Liver (tissue), 9 donors: ENCODE data around the gene DHRS12. TPM values are rescaled to one million over a fixed set of nuclear protein-coding genes. Genes with fewer than 3 reads are reported as not detected.

Experiments
- DNase-seq: peaks from one replicate; pipeline ENCODE4 v3.0.0-alpha.2; 2017; ENCODE audit warnings: low spot score
- H3K27ac ChIP-seq, 2 donors: one replicate each; pipeline ENCODE4 v1.7.0; 2013; ENCODE audit warnings: inconsistent platforms in 2 of 2, low read length in 2 of 2, control low read depth in 1 of 2, low read depth in 1 of 2, mild to moderate bottlenecking in 1 of 2
- H3K27me3 ChIP-seq, 4 donors: one replicate each; pipeline versions ENCODE4 v1.6.1 to v1.7.0; 2013; ENCODE audit warnings: low read length in 3 of 4, inconsistent platforms in 1 of 4, mild to moderate bottlenecking in 1 of 4, moderate library complexity in 1 of 4; ENCODE audit not compliant: control insufficient read depth in 4 of 4, insufficient read depth in 4 of 4
- H3K36me3 ChIP-seq, 4 donors: one replicate each; pipeline versions ENCODE4 v1.6.1 to v1.7.0; 2013; ENCODE audit warnings: low read length in 3 of 4, mild to moderate bottlenecking in 3 of 4, low read depth in 1 of 4, moderate library complexity in 1 of 4; ENCODE audit not compliant: control insufficient read depth in 4 of 4, insufficient read depth in 3 of 4
- H3K4me1 ChIP-seq, 4 donors: one replicate each; pipeline versions ENCODE4 v1.6.1 to v1.7.0; 2013; ENCODE audit warnings: low read length in 3 of 4, mild to moderate bottlenecking in 3 of 4, moderate library complexity in 1 of 4; ENCODE audit not compliant: control insufficient read depth in 4 of 4, insufficient read depth in 4 of 4
- H3K4me3 ChIP-seq, 3 donors: one replicate each; pipeline versions ENCODE4 v1.6.1 to v1.7.0; 2013; ENCODE audit warnings: low read length in 3 of 3, control low read depth in 1 of 3, low read depth in 1 of 3, mild to moderate bottlenecking in 1 of 3
- H3K9ac ChIP-seq, 2 donors: one replicate each; pipeline ENCODE4 v1.7.0; 2013; ENCODE audit warnings: low read length in 2 of 2, mild to moderate bottlenecking in 2 of 2, moderate library complexity in 2 of 2, control low read depth in 1 of 2, low read depth in 1 of 2
- H3K9me3 ChIP-seq, 4 donors: one replicate each; pipeline versions ENCODE4 v1.6.1 to v1.7.0; 2013; ENCODE audit warnings: low read length in 3 of 4; ENCODE audit not compliant: control insufficient read depth in 4 of 4
- EGR1 ChIP-seq, 2 donors: IDR thresholded peaks; 2 replicates each; pipeline ENCODE4 v1.6.1; 2016 to 2018; ENCODE audit warnings: antibody characterized with exemption in 2 of 2, low read depth in 2 of 2
- FOXA1 ChIP-seq: IDR thresholded peaks from 2 replicates; pipeline ENCODE4 v1.6.1; 2016; ENCODE audit warnings: antibody characterized with exemption
- FOXA2 ChIP-seq: IDR thresholded peaks from 2 replicates; pipeline ENCODE4 v1.6.1; 2016; ENCODE audit warnings: antibody characterized with exemption
- GABPA ChIP-seq, 2 donors: IDR thresholded peaks in 1 of 2; conservative IDR thresholded peaks in 1 of 2; 2 replicates each; pipeline ENCODE4 v1.6.1; 2016; ENCODE audit warnings: antibody characterized with exemption in 2 of 2, mild to moderate bottlenecking in 1 of 2, moderate library complexity in 1 of 2
- HNF4A ChIP-seq, 2 donors: conservative IDR thresholded peaks; 2 replicates each; pipeline ENCODE4 v1.6.1; 2016; ENCODE audit warnings: antibody characterized with exemption in 2 of 2, mild to moderate bottlenecking in 2 of 2
- HNF4G ChIP-seq: IDR thresholded peaks from 2 replicates; pipeline ENCODE4 v1.6.1; 2016; ENCODE audit warnings: antibody characterized with exemption
- JUND ChIP-seq, 2 donors: IDR thresholded peaks; 2 replicates each; pipeline ENCODE4 v1.6.1; 2016; ENCODE audit warnings: antibody characterized with exemption in 2 of 2
- NR2F2 ChIP-seq: IDR thresholded peaks from 2 replicates; pipeline ENCODE4 v1.6.1; 2016; ENCODE audit warnings: antibody characterized with exemption
- RAD21 ChIP-seq, 2 donors: IDR thresholded peaks; 2 replicates each; pipeline ENCODE4 v1.6.1; 2016; ENCODE audit warnings: antibody characterized with exemption in 2 of 2, mild to moderate bottlenecking in 2 of 2
- RXRA ChIP-seq, 2 donors: IDR thresholded peaks; 2 replicates each; pipeline ENCODE4 v1.6.1; 2017 to 2018; ENCODE audit warnings: antibody characterized with exemption in 2 of 2, mild to moderate bottlenecking in 1 of 2
- SP1 ChIP-seq: IDR thresholded peaks from 2 replicates; pipeline ENCODE4 v1.6.1; 2018; ENCODE audit warnings: antibody characterized with exemption, mild to moderate bottlenecking
- TAF1 ChIP-seq: conservative IDR thresholded peaks from 2 replicates; pipeline ENCODE4 v1.6.1; 2016; ENCODE audit warnings: antibody characterized with exemption, mild to moderate bottlenecking
- YY1 ChIP-seq: IDR thresholded peaks from 2 replicates; pipeline ENCODE4 v1.6.1; 2016; ENCODE audit warnings: antibody characterized with exemption, mild to moderate bottlenecking
- WGBS: extraction: QIAGEN DNeasy Blood & Tissue Kit; methylation state at CpG from one replicate; pipeline ENCODE4 v1.1.7; 2013; 5-methylcytosine and 5-hydroxymethylcytosine counted together
- polyA plus RNA-seq, 2 donors: library from polyadenylated mRNA; stranded (reverse) in 1 of 2; unstranded in 1 of 2; fragments of 200-250 nt in 1 of 2; fragments of >200 nt in 1 of 2; fragmentation: Nextera tagmentation in 1 of 2; extraction: Ambion mirVana in 1 of 2; gene quantifications; one replicate each; pipeline versions ENCODE4 v1.2.1 to v1.2.3, GENCODE V29; 2013 to 2015
- total RNA-seq, 2 donors: library from RNA; depleted of rRNA; stranded (reverse); fragments of >200 nt; gene quantifications; one replicate each; pipeline ENCODE4 v1.2.3, GENCODE V29; 2014
- TF ChIP-seq, protein P1 (sequence below): fragments of 150-350 bp; IDR thresholded peaks from 2 replicates; pipeline ENCODE4 v1.5.1; 2017; ENCODE audit warnings: improper control_type of control experiment, low read depth, low read length; ENCODE audit not compliant: missing input control
- TF ChIP-seq, protein P2 (sequence below): IDR thresholded peaks from 2 replicates; pipeline ENCODE4 v1.6.1; 2016; ENCODE audit warnings: antibody characterized with exemption
- TF ChIP-seq, protein P3 (sequence below): IDR thresholded peaks from 2 replicates; pipeline ENCODE4 v1.6.1; 2016; ENCODE audit warnings: antibody characterized with exemption, mild to moderate bottlenecking
- TF ChIP-seq, protein P4 (sequence below): IDR thresholded peaks from 2 replicates; pipeline ENCODE4 v1.6.1; 2016; ENCODE audit warnings: antibody characterized with exemption
- TF ChIP-seq, protein P5 (sequence below): IDR thresholded peaks from 2 replicates; pipeline ENCODE4 v1.6.1; 2016; ENCODE audit warnings: antibody characterized with exemption
- donor health status: healthy.
- donor health status: healthy.
- donor health status: healthy.
- donor health status: healthy.
- donor health status: healthy.

The DHRS12 gene
- total and polyA plus RNA-seq, 4 donors, result 6.5 to 15.5 (median 9.3) TPM

DNA sequence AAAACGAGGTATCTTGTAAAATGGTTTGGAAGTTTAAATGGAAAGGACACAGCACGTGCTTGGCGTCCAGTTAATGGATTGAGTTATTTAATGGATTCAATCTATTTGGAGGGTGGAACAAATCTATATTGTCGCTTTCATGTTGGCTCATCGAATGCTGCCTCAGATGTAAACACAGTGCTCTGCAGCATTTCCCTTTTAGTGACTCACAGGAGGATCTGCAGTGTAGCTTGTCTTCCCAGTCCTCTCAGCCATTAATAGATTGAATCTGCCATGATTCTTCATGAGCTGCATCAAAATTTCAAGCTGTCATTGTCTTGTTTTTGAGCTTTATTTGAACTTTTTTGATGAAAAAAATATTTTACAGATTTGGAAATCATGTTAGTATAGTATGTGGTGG lies 44.7 kb downstream of the DHRS12 start:
- Histone ChIP-seq H3K27ac (no peak overlapping the region), H3K27me3 (no peaks in the 10 kb centered on the region), H3K9me3 (no peaks in the 10 kb centered on the region), H3K9ac (no peak overlapping the region), H3K4me1 (no peaks in the 10 kb centered on the region), H3K4me3 (no peak overlapping the region), H3K36me3 (peaks cover 14 to 57% (median 28%) of the 10 kb centered on the region in 4 donors)
- TF ChIP-seq EGR1 (IDR thresholded peaks at IDR 0.05; ENCODE audit: low read depth in 2 of 2) (no peak), RAD21 (IDR thresholded peaks at IDR 0.05) (no peak), JUND (IDR thresholded peaks at IDR 0.05) (no peak), TAF1 (no peak), FOXA2 (no peak), FOXA1 (no peak), GABPA (IDR thresholded peaks at IDR 0.05 in 1 of 2, conservative IDR thresholded peaks at IDR 0.05 in 1 of 2) (no peak), HNF4G (no peak), NR2F2 (no peak), YY1 (no peak), RXRA (IDR thresholded peaks at IDR 0.05) (no peak), HNF4A (conservative IDR thresholded peaks at IDR 0.05) (no peak), SP1 (no peak)
- TF ChIP-seq, protein P1, sequence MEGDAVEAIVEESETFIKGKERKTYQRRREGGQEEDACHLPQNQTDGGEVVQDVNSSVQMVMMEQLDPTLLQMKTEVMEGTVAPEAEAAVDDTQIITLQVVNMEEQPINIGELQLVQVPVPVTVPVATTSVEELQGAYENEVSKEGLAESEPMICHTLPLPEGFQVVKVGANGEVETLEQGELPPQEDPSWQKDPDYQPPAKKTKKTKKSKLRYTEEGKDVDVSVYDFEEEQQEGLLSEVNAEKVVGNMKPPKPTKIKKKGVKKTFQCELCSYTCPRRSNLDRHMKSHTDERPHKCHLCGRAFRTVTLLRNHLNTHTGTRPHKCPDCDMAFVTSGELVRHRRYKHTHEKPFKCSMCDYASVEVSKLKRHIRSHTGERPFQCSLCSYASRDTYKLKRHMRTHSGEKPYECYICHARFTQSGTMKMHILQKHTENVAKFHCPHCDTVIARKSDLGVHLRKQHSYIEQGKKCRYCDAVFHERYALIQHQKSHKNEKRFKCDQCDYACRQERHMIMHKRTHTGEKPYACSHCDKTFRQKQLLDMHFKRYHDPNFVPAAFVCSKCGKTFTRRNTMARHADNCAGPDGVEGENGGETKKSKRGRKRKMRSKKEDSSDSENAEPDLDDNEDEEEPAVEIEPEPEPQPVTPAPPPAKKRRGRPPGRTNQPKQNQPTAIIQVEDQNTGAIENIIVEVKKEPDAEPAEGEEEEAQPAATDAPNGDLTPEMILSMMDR, result no peak
- TF ChIP-seq, protein P2, sequence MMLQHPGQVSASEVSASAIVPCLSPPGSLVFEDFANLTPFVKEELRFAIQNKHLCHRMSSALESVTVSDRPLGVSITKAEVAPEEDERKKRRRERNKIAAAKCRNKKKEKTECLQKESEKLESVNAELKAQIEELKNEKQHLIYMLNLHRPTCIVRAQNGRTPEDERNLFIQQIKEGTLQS, result no peak
- TF ChIP-seq, protein P3, sequence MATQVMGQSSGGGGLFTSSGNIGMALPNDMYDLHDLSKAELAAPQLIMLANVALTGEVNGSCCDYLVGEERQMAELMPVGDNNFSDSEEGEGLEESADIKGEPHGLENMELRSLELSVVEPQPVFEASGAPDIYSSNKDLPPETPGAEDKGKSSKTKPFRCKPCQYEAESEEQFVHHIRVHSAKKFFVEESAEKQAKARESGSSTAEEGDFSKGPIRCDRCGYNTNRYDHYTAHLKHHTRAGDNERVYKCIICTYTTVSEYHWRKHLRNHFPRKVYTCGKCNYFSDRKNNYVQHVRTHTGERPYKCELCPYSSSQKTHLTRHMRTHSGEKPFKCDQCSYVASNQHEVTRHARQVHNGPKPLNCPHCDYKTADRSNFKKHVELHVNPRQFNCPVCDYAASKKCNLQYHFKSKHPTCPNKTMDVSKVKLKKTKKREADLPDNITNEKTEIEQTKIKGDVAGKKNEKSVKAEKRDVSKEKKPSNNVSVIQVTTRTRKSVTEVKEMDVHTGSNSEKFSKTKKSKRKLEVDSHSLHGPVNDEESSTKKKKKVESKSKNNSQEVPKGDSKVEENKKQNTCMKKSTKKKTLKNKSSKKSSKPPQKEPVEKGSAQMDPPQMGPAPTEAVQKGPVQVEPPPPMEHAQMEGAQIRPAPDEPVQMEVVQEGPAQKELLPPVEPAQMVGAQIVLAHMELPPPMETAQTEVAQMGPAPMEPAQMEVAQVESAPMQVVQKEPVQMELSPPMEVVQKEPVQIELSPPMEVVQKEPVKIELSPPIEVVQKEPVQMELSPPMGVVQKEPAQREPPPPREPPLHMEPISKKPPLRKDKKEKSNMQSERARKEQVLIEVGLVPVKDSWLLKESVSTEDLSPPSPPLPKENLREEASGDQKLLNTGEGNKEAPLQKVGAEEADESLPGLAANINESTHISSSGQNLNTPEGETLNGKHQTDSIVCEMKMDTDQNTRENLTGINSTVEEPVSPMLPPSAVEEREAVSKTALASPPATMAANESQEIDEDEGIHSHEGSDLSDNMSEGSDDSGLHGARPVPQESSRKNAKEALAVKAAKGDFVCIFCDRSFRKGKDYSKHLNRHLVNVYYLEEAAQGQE, result no peak
- TF ChIP-seq, protein P4, sequence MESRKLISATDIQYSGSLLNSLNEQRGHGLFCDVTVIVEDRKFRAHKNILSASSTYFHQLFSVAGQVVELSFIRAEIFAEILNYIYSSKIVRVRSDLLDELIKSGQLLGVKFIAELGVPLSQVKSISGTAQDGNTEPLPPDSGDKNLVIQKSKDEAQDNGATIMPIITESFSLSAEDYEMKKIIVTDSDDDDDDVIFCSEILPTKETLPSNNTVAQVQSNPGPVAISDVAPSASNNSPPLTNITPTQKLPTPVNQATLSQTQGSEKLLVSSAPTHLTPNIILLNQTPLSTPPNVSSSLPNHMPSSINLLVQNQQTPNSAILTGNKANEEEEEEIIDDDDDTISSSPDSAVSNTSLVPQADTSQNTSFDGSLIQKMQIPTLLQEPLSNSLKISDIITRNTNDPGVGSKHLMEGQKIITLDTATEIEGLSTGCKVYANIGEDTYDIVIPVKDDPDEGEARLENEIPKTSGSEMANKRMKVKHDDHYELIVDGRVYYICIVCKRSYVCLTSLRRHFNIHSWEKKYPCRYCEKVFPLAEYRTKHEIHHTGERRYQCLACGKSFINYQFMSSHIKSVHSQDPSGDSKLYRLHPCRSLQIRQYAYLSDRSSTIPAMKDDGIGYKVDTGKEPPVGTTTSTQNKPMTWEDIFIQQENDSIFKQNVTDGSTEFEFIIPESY, result no peak
- TF ChIP-seq, protein P5, sequence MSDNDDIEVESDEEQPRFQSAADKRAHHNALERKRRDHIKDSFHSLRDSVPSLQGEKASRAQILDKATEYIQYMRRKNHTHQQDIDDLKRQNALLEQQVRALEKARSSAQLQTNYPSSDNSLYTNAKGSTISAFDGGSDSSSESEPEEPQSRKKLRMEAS, result no peak
- 94% methylated on average over 5 of the region's 5 CpGs for WGBS
- no peak for DNase-seq
